ENCODE results near the gene FAM222B. TPM values are rescaled to one million over a fixed set of nuclear protein-coding genes. Genes with fewer than 3 reads are reported as not detected.

The FAM222B gene
- total RNA-seq, 1 experiment from 2014 or later: 94.6 TPM

DNA sequence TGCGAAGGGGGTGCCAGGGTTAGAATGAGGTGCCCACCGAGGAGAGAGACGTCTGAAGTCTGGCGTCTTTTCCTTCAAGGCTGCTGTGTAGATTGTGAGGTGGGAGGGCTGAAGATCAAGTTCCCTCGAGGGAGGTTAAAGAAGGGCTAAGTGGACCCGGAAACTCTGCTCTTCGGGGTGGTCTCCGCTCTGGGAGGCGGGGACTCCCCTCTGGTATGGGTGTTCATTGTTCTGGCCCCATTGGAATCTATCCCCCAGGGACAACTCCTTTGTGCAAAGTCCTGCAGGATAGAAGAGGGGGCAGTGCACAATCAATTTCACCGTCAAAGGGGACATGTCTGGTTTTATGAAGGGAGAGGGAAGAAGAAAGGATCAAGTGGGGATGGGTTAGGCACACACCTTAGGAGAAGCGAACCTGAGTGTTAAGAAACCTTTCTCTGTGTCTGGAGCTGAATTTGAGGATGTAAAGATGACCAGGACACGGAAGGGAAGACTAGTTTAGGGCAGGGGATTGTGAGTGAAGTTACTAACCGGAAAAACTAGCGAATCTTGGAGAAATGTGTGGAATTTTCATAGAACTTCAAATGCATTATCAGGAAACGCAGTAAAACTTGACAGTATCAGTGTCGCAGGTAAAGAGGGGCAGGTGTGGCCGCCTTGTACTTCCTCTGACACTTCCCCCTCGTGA lies 124.1 kb downstream of the FAM222B start (continued):
- TF ChIP-seq, protein P1, sequence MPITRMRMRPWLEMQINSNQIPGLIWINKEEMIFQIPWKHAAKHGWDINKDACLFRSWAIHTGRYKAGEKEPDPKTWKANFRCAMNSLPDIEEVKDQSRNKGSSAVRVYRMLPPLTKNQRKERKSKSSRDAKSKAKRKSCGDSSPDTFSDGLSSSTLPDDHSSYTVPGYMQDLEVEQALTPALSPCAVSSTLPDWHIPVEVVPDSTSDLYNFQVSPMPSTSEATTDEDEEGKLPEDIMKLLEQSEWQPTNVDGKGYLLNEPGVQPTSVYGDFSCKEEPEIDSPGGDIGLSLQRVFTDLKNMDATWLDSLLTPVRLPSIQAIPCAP (CRISPR knock-in tag; IDR thresholded peaks at IDR 0.05): no peak
- TF ChIP-seq, protein P2, sequence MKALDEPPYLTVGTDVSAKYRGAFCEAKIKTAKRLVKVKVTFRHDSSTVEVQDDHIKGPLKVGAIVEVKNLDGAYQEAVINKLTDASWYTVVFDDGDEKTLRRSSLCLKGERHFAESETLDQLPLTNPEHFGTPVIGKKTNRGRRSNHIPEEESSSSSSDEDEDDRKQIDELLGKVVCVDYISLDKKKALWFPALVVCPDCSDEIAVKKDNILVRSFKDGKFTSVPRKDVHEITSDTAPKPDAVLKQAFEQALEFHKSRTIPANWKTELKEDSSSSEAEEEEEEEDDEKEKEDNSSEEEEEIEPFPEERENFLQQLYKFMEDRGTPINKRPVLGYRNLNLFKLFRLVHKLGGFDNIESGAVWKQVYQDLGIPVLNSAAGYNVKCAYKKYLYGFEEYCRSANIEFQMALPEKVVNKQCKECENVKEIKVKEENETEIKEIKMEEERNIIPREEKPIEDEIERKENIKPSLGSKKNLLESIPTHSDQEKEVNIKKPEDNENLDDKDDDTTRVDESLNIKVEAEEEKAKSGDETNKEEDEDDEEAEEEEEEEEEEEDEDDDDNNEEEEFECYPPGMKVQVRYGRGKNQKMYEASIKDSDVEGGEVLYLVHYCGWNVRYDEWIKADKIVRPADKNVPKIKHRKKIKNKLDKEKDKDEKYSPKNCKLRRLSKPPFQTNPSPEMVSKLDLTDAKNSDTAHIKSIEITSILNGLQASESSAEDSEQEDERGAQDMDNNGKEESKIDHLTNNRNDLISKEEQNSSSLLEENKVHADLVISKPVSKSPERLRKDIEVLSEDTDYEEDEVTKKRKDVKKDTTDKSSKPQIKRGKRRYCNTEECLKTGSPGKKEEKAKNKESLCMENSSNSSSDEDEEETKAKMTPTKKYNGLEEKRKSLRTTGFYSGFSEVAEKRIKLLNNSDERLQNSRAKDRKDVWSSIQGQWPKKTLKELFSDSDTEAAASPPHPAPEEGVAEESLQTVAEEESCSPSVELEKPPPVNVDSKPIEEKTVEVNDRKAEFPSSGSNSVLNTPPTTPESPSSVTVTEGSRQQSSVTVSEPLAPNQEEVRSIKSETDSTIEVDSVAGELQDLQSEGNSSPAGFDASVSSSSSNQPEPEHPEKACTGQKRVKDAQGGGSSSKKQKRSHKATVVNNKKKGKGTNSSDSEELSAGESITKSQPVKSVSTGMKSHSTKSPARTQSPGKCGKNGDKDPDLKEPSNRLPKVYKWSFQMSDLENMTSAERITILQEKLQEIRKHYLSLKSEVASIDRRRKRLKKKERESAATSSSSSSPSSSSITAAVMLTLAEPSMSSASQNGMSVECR (CRISPR knock-in tag; IDR thresholded peaks at IDR 0.05; ENCODE audit: borderline replicate concordance): 0 out of 2 replicates have a peak, but pooled peaks have one; percentile 7
- TF ChIP-seq ZBTB43 (CRISPR knock-in tag; IDR thresholded peaks at IDR 0.05): 0 out of 2 replicates have a peak, but pooled peaks have one; percentile 37
- TF ChIP-seq JUN (CRISPR knock-in tag; IDR thresholded peaks at IDR 0.05): no peak
- TF ChIP-seq CTCF (IDR thresholded peaks at IDR 0.05): no peak
- TF ChIP-seq TEAD1 (CRISPR knock-in tag; IDR thresholded peaks at IDR 0.05): 0 out of 2 replicates have a peak, but pooled peaks have one; percentile 15
- no peak for TF ChIP-seq NR3C1 (CRISPR knock-in tag; conservative IDR thresholded peaks at IDR 0.05; ENCODE audit: low read depth)
- TF ChIP-seq CDX4 (CRISPR knock-in tag; IDR thresholded peaks at IDR 0.05; ENCODE audit: borderline replicate concordance): no peak
- no peak for TF ChIP-seq AR (CRISPR knock-in tag; IDR thresholded peaks at IDR 0.05)
- no peak for TF ChIP-seq ATF1 (CRISPR knock-in tag; IDR thresholded peaks at IDR 0.05)
- no peak for TF ChIP-seq GABPB1 (CRISPR knock-in tag; IDR thresholded peaks at IDR 0.05)
- TF ChIP-seq ATF2 (CRISPR knock-in tag; IDR thresholded peaks at IDR 0.05; ENCODE audit: borderline replicate concordance, low read depth): no peak
- no peak for TF ChIP-seq RORB (CRISPR knock-in tag; IDR thresholded peaks at IDR 0.05)
- no peak for TF ChIP-seq FOXP1 (CRISPR knock-in tag; IDR thresholded peaks at IDR 0.05; ENCODE audit: borderline replicate concordance)

All from WTC11 (cell line).